SK-N-SH treated with all-trans-retinoic acid at 6 μM for 48 hours (cell line): ENCODE results near the gene PVALEF.

ENCODE experiments used
- ATAC-seq: fragments of 200-7000 bp; cut with Tn5 transposase; 3 replicates; pipeline ENCODE4 v1.9.1; 2020; ENCODE audit warnings: mild to moderate bottlenecking, moderate library complexity
- ARNTL ChIP-seq: fragments of 450-650 bp; formaldehyde crosslinking; IDR thresholded peaks from 2 replicates; pipeline ENCODE4 v1.5.0; 2020; ENCODE audit warnings: low read depth, mild to moderate bottlenecking, moderate library complexity, borderline replicate concordance
- BACH2 ChIP-seq: fragments of 250-450 bp; sonication (Bioruptor Pico); IDR thresholded peaks from 2 replicates; pipeline ENCODE4 v1.9.0; 2021; ENCODE audit warnings: mild to moderate bottlenecking, borderline replicate concordance
- CSDC2 ChIP-seq: fragments of 250-450 bp; sonication (Bioruptor Pico); IDR thresholded peaks from 2 replicates; pipeline ENCODE4 v1.5.0; 2020; ENCODE audit warnings: mild to moderate bottlenecking, moderate library complexity
- CSRNP3 ChIP-seq: fragments of 250-450 bp; sonication (Bioruptor Pico); IDR thresholded peaks from 2 replicates; pipeline ENCODE4 v1.5.1; 2021; ENCODE audit warnings: mild to moderate bottlenecking, moderate library complexity
- ESRRG ChIP-seq: fragments of 250-450 bp; sonication (Bioruptor Pico); IDR thresholded peaks from 2 replicates; pipeline ENCODE4 v1.6.1; 2021; ENCODE audit warnings: mild to moderate bottlenecking
- GLIS3 ChIP-seq: fragments of 250-450 bp; sonication (Bioruptor Pico); IDR thresholded peaks from 2 replicates; pipeline ENCODE4 v1.5.0; 2020; ENCODE audit warnings: mild to moderate bottlenecking, moderate library complexity
- ISL1 ChIP-seq: fragments of 250-450 bp; sonication (Bioruptor Pico); IDR thresholded peaks from 2 replicates; pipeline ENCODE4 v2.1.2; 2022; ENCODE audit warnings: mild to moderate bottlenecking, moderate library complexity
- OSR1 ChIP-seq: fragments of 250-450 bp; sonication (Bioruptor Pico); IDR thresholded peaks from 2 replicates; pipeline ENCODE4 v1.8.0; 2022; ENCODE audit warnings: moderate library complexity, mild to moderate bottlenecking, inconsistent platforms
- PATZ1 ChIP-seq: fragments of 250-450 bp; sonication (Bioruptor Pico); IDR thresholded peaks from 2 replicates; pipeline ENCODE4 v1.8.0; 2020; ENCODE audit warnings: mild to moderate bottlenecking, moderate library complexity, borderline replicate concordance
- POU6F1 ChIP-seq: fragments of 250-450 bp; sonication (Bioruptor Pico); IDR thresholded peaks from 2 replicates; pipeline ENCODE4 v1.8.0; 2021; ENCODE audit warnings: low read depth, mild to moderate bottlenecking, moderate library complexity, borderline replicate concordance
- PPARA ChIP-seq: fragments of 250-450 bp; sonication (Bioruptor Pico); IDR thresholded peaks from 2 replicates; pipeline ENCODE4 v1.5.0; 2020; ENCODE audit warnings: mild to moderate bottlenecking, borderline replicate concordance
- RARB ChIP-seq: fragments of 250-450 bp; sonication (Bioruptor Pico); IDR thresholded peaks from 2 replicates; pipeline ENCODE4 v1.8.0; 2021; ENCODE audit warnings: mild to moderate bottlenecking, moderate library complexity
- SNAI2 ChIP-seq: fragments of 250-450 bp; sonication (Bioruptor Pico); IDR thresholded peaks from 2 replicates; pipeline ENCODE4 v1.5.0; 2020; ENCODE audit warnings: mild to moderate bottlenecking, moderate library complexity
- TOX ChIP-seq: fragments of 250-450 bp; sonication (Bioruptor Pico); IDR thresholded peaks from 2 replicates; pipeline ENCODE4 v1.8.0; 2021; ENCODE audit warnings: mild to moderate bottlenecking, moderate library complexity, borderline replicate concordance
- ZC3H10 ChIP-seq: fragments of 250-450 bp; sonication (Bioruptor Pico); IDR thresholded peaks from 2 replicates; pipeline ENCODE4 v1.5.1; 2021; ENCODE audit warnings: mild to moderate bottlenecking, moderate library complexity
- ZFP3 ChIP-seq: fragments of 250-450 bp; sonication (Bioruptor Pico); IDR thresholded peaks from 2 replicates; pipeline ENCODE4 v1.5.0; 2020; ENCODE audit warnings: mild to moderate bottlenecking, moderate library complexity
- ZFP30 ChIP-seq: fragments of 450-650 bp; formaldehyde crosslinking; IDR thresholded peaks from 2 replicates; pipeline ENCODE4 v1.5.0; 2022; ENCODE audit warnings: mild to moderate bottlenecking, moderate library complexity
- ZNF565 ChIP-seq: fragments of 450-650 bp; formaldehyde crosslinking; conservative IDR thresholded peaks from 2 replicates; pipeline ENCODE4 v1.5.0; 2020; ENCODE audit warnings: low read depth, mild to moderate bottlenecking, moderate library complexity
- ZNF70 ChIP-seq: fragments of 450-650 bp; formaldehyde crosslinking; IDR thresholded peaks from 2 replicates; pipeline ENCODE4 v1.5.0; 2020; ENCODE audit warnings: mild to moderate bottlenecking, moderate library complexity
- ZNF8 ChIP-seq: fragments of 450-650 bp; formaldehyde crosslinking; IDR thresholded peaks from 2 replicates; pipeline ENCODE4 v1.5.0; 2020; ENCODE audit warnings: mild to moderate bottlenecking, moderate library complexity

The PVALEF gene

GRCh38 chr17:81128338-81128737, 37.0 kb upstream of the PVALEF start:
- TF ChIP-seq BACH2 (CRISPR knock-in tag): no peak
- no peak for TF ChIP-seq PPARA
- TF ChIP-seq ESRRG (CRISPR knock-in tag): no peak
- TF ChIP-seq ARNTL: no peak
- TF ChIP-seq, all 23 proteins: peak for 0
- ATAC-seq: no peak

GRCh38 chr17:81128774-81129173, 36.5 kb upstream of the PVALEF start:
- ATAC-seq: no peak
- TF ChIP-seq TOX (CRISPR knock-in tag) (no peak), PPARA (no peak), ZNF70 (CRISPR knock-in tag) (no peak), ZNF565 (CRISPR knock-in tag) (no peak), ARNTL (no peak), ZFP30 (CRISPR knock-in tag) (no peak), PATZ1 (CRISPR knock-in tag) (no peak), CSRNP3 (no peak), OSR1 (no peak), GLIS3 (CRISPR knock-in tag) (no peak), RARB (no peak), ESRRG (CRISPR knock-in tag) (no peak), ZFP3 (no peak), ISL1 (CRISPR knock-in tag) (no peak), BACH2 (CRISPR knock-in tag) (no peak)

- peak; percentile 16; the same call in 2 of the 3 replicates for ATAC-seq
- TF ChIP-seq ZNF8 (CRISPR knock-in tag) (no peak), ZNF565 (CRISPR knock-in tag) (no peak), ISL1 (CRISPR knock-in tag) (no peak), ZC3H10 (CRISPR knock-in tag) (no peak), OSR1 (no peak), CSDC2 (CRISPR knock-in tag) (no peak), RARB (no peak), POU6F1 (CRISPR knock-in tag) (no peak), SNAI2 (CRISPR knock-in tag) (no peak)
- TF ChIP-seq, all 23 proteins: peak for 0
Measured at GRCh38 chr17:81129289-81129688, 36.0 kb upstream of the PVALEF start.

- no peak for ATAC-seq
- no peak for TF ChIP-seq GLIS3 (CRISPR knock-in tag)
- TF ChIP-seq CSDC2 (CRISPR knock-in tag): no peak
- no peak for TF ChIP-seq CSRNP3
- no peak for TF ChIP-seq RARB
- no peak for TF ChIP-seq ZFP30 (CRISPR knock-in tag)
- TF ChIP-seq OSR1: no peak
Measured at GRCh38 chr17:81129711-81130367, 35.5 kb upstream of the PVALEF start.
